GM19395 (cell line): ENCODE measurements around the gene CES4A.

Source experiments
- ATAC-seq: cut with Tn5 transposase; IDR thresholded peaks from one replicate; pipeline ENCODE4 v1.9.1; 2021; ENCODE audit warnings: mild to moderate bottlenecking, moderate library complexity; ENCODE audit not compliant: unreplicated experiment

Gene CES4A

DNA sequence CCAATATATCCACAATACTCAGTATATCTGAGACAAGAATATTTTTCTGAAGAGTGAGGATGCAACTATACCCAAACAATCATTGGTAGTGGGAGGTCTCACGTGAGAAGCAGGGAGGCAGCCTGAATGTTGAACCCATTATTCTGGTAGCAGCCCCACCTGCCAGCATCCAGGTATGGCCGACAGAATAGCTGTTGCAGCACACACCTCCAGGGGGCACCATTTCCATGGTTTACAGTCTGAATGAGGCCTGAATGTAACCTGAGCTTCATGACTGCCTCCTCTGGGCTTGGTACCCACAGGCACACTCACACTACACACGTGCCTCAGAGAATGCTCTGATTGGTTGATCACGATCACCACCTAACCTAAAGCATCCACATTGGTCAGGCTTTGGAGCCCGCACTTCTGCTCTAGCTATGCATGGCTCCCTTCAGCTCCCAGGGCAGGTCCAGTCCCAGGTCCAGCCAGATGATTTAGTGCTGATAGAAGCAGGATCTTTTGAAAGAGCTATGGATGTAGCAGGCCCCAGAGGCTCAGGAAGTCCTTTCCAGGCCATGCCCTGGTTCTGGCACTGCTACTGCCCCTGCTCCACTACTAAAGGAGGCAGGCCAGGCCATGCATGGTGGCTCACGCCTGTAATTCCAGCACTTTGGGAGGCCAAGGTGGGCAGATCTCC is 29.6 kb downstream of the CES4A start:
- ATAC-seq = peak; percentile 84

DNA sequence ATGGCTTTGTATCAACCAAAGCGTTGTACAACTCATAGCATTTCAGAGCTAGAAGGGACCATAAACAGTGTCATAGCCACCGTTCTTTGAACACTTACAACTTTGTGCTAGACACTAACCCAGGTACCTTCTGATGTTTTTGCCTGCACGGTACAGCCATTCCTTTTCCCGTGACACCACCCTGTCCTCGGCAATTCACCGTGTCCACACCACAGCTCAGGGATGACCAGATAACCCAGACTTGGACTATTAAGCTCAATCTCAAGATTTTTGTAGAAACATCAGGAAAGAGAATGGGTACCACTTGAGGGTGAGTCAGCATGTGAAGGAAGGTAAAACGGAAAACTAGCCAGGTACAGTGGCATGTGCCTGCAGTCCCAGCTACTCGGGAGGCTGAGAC is 30.8 kb downstream of the CES4A start:
- no peak for ATAC-seq

DNA sequence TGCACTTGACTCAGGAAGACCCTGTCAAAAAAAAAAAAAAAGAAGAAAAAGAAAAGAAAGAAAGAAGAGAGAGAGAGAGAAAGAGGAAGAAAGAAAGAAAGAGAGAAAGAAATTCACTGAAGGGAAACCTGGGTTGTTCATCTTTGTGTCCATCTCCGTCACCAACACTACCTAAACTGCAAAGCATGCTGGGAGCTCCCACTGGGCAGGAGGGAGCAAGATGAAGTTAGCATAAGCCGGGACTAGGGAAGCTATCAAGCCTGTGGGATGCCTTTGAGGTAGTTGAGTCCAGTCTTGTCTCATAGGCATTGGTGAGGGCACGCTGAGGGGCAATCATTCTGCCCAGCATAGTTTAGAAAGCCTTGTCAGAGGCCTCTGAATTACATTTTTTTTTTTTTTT is 32.9 kb downstream of the CES4A start:
- no peak for ATAC-seq

DNA sequence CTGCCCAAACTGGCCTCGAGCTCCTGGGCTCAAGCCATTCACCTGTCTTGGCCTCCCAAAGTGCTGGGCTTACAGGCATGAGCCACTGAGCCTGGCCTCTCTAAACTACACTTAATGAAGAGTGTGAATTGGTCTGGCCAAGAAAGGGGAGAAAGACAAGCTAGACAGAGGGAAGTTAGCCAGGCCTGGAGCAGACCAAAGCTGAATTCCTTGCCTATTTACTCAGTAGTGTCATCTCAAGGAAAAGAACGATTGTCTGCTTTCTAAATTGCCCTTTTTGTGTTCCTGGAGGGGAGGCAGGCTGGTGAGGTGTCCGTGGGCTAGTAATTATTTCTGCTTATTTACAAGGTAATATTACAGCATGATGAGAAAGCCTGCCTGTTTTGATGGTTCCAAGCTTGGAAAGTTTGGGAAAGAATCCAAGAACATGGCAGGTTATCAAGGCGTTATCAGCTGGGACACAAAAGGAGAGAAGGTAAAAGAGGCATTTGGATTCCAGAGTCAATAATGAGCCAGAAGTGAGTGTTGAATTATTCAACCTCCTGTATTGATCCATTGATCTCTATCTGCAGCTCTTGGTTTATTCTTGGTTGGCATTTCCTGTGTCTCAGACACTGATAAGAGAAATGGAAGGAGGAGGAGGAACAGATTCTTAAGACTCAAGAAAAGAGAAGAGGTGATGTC is 34.3 kb downstream of the CES4A start:
- no peak for ATAC-seq

DNA sequence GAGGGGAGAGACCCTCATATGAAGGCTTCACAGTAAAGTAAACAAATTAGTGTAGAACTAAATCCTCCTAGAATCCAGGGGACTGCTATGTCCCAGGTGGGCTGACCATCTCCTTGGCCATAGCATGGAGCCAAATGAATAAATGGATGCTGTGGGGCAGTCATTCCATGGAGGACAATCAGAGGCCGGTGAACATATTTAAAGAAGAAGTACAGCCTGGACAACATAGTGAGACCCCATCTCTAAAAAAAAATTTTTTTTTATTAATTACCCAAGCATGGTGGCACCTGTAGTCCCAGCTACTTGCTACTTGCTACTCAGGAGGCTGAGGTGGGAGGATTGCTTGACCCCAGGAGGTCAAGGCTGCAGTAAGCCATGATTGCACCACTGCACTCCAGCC is 35.3 kb downstream of the CES4A start:
- ATAC-seq = no peak

DNA sequence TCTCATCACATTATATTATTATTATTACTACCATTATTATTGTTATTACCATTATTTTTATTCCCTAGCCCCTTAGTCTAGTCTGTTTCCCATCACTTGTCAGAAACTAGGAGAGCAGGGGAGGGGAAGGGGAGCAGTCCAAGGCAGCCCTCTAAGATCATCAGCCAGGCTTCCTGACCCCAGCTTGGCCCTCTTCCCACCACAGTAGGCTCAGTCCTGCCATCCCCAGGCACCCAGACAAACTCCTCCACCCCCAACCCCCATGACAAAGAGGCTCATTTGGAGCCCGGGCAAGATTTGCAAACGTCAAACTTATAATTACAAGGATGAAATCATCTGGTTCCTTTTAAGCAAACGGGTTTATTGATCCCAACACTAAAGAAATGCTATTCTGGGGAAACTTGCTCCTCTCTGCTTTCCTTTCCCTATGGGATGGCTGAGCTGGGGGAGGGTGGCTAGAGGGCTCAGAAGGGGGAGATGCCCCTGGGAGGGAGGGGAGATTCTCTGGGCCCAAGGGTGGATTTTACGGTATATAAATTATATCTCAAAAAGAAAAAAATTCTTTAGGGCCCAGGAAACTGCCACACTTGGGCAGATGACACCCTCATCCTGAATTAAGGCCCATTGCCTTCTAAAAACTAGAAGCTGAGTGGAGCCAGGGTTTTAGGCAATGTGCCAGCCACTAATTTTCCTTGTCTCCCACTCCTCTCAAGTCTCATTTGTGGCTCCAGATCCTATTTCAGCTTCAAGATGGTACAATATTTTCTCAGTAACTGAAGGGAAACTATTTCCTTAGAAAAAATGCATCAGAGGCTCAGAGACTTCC is 36.2 kb downstream of the CES4A start:
- ATAC-seq = no peak

DNA sequence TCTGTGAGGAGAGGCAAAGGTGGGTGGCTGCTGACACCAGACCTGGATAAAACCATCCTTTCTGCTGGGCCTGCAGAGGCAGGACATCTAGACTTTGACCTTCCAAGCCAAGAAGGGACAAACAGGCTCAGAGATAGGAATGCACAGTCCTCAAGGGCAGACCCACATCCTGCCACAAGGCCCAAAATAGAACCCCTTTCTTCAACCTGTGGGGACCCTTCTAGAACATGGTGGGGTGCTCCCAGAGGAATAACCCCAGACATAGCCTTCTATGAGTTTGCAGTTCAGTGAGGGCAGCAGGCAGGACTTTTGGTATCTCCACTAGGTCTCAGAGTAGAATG is 36.8 kb downstream of the CES4A start:
- no peak for ATAC-seq

DNA sequence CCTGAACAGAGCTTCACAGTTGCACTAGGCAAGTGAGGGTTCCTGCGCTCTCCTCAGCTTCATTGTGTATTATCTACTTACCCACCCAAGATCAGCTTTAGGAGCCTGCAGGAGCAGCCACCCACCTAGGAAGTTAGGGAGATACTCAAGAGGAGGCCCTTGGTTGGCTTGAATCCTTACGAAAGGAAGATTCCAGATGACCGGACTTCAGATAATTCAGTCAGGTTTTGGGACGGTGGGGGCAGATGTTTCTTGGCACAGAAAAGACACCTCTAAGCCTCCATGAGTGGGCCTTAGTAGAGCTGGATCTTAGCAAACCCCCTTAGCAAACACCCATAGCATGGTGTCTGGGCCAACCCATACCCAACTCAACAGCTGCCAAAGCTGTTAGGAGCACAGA is 38.2 kb downstream of the CES4A start:
- no peak for ATAC-seq

DNA sequence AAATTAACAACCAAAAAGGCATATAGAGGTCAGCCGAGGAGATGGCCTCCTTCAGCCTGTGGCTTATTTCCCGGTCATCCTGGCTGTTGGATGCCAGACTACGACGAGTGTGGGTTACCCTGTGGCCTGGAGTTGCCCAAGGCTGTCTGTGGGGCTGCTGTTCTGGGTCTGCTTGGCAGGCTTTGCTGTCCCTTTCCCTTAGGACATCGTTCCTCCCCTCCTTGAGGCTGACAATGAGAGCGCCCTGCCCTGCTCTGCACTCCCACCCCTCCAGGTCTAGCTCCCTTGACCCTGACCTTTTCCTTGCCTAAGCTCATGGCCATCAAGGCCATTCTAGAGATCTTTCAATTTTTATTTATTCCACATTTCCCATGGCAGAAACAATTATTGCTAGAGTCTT is 38.7 kb downstream of the CES4A start:
- no peak for ATAC-seq

DNA sequence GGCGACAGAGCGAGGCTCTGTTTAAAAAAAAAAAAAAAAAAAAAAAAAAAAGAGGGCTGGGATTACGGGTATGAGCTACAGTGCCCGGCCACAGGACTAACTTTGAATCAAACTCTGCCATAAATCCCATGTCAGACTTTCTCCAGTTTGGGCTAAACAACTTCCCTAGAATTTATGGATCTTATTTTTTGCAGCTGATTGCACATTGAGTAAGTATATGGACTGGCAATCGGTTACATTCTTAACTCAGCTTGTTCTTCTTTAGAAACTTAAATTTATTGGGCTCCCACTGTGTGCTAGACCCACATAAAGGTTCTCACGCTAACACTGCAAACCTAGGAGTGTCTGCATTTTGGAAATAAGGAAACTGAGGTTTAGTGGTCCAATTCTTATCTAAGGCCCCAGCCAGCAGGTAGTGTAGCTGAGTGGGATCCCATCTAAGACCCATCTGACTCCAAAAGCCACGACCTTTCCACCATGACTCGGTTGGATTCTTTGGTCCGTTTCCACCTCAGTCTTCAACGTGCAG is 39.8 kb downstream of the CES4A start:
- ATAC-seq = no peak

DNA sequence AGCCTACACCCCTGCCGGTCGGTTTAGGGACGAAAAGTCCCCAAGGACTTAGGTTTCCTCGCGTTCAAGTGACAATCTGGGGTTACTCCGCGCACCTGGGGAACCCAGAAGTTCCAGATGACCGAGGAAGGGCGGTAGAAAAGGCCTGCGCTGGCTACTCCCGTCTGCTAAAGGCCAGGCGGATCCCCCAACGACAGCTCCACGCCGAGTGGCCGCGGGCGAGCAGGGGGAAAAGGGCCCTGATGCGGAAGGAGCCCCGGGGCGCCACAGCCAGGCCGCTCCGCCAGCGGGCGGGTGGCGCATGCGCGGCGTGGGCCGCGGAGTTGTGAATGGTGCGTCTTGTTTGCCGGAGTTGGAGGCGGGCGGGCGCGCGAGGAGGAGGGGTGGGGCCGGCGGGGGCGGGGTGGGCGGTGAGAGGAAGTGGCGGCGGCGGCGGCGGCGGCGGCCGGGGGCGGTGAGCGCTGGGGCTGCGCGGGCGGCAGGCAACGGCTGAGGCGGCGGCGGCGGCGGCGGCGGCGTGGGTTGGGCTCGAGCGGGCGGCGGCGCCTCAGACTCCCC is 40.4 kb downstream of the CES4A start, which contains the start of gene CBFB:
Gene CBFB, plus strand, starts transcription at position 454 of the 558 bp plus-strand sequence. CDS start 259 bp downstream, outside the sequence.
- peak; percentile 78 for ATAC-seq

DNA sequence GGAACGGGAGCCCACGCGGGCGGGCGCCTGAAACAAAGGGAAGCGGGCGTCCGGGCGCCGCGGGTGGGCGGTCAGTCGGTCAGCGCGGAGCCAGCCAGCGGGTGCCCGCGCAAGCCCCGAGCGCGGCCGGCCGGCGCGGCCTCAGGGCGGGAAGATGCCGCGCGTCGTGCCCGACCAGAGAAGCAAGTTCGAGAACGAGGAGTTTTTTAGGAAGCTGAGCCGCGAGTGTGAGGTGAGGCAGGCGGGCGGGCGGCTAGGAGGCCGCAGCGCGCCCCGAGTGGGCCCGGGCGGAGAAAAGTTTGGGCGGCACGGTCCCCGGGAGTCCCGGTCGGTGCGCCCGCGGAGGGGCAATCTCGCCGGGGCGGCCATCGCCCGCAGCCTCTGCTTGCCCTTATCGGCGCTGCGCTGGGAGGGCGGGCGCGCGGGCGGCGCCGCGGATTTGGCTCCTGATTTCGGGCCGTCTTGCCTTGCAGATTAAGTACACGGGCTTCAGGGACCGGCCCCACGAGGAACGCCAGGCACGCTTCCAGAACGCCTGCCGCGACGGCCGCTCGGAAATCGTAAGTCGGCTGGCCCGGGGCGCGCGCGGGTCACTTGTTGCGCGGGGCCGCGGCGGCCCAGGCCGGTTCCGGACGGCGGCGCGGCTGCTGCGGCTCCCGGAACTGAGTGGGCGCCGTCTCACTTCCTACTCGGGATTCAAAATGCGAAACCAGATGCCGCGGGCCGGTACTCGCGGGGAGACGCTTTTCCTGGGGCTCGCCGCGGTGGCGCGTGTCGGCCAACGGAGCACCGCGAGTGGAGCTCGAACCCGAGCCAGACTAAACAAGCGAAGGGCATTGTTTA is 41.1 kb downstream of the CES4A start:
- ATAC-seq = peak; percentile 41

DNA sequence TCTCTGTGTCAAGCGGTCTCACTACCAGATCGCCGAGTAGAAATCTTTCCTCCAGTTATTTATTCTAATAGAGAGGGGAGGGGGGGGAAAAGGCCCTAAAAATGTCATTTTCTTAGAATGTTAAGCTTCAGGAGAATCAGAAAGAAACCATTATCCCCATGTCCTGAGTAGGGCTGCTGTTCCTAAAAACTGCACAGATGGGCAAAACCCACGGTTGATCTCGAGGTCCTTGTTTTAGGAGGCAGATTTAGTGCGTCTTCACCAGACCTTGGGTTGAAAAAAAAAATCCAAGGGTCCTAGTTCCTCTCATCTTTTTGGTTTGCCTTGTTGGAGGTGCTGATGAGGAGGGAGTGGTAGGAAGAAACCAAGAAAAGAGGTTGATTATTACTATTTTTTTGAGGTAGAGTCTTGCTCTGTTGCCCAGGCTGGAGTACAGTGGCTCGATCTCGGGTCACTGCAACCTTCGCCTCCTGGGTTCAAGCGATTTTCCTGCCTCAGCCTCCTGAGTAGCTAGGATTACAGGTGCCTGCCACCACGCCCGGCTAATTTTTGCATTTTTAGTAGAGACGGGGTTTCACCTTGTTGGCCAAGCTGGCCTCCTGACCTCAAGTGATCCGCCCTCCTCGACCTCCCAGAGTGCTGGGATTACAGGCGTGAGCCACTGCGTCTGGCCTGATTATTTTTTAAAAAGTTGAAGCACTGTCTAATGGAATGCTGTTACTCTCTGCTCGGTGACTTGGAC is 42.0 kb downstream of the CES4A start:
- ATAC-seq = no peak

DNA sequence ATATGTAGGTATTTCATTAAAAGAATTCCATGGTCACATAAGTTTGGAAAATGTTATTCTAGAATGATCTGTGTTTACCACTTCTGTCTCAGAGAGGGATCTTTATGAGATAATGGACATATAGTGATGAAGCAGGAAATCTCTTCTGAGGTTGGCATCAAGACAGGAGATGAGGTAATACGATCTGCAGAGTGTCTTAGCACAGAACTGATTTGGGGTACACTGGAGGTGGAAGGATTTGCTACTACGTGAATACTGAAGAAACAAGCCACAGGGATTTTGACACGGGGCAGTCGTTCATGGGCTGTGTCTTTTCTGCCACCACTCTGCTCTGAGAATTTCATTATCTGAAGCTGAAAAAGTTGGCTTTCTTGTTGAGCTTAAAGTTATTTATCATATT is 46.1 kb downstream of the CES4A start:
- no peak for ATAC-seq

DNA sequence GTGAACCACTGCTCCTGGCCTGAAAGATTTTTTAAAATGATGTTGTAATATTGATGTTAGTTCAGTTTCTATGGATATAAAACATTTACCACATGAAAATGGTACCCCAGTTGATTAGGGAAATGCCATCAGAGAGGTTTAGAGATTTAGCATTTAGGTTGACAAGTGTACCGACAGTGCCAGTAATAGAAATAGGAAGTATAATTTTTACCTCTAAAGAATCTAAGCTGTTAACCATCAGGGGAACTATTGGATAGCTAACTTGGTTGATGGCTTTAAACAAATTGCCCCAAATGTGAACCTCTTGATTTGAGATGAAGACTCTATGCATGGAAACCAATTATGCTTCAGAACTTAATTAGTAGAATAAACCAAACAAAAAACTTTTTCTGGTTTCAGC is 47.0 kb downstream of the CES4A start:
- no peak for ATAC-seq

DNA sequence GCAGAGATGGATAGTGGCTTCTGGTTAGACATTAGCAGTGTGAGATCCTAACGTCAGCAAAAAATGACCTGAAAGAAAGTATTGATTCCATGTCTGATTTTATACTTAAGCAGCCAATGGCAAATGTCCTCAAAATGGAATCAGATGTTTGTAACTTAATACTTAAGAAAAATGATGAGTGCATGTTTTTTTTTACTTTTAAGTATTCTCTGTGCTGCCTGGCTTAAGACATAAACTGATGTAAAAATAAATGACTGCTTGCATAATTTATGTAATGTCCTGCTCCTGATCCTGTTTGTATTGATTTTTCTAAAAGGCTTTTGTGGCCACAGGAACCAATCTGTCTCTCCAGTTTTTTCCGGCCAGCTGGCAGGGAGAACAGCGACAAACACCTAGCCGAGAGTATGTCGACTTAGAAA is 47.9 kb downstream of the CES4A start:
- ATAC-seq = no peak

DNA sequence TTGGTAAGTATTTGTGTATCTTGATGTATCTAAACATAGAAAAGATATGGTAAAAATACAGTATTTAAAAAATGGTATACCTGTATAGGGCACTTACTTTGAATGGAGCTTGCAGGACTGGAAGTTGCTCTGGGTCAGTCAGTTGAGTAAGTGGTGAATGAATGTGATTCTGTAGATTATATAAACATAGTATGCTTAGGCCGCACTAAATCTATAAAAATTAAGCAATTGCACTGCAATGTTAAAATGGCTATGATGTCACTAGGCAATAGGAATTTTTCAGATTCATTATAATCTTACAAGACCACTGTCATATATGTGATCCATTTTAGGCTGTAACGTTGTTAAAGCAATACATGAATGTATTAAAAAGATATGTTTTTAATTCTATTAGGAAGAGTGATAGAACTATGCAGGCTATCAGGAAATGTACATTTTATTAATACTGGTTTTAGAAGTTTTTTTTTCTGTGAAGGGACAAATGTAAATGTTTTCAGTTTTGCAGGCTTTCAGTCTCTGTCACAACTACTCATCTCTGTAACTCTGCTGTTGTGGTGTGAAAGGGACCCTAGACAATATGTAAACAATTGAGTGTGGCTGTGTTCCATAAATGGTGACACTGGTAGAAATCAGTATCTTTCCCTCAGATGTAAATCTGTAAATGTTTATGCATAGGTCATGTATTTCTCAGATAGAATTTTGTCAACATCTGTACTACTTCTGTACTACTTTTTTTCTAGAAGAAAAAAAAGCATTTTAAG is 51.1 kb downstream of the CES4A start:
- ATAC-seq = peak; percentile 65

DNA sequence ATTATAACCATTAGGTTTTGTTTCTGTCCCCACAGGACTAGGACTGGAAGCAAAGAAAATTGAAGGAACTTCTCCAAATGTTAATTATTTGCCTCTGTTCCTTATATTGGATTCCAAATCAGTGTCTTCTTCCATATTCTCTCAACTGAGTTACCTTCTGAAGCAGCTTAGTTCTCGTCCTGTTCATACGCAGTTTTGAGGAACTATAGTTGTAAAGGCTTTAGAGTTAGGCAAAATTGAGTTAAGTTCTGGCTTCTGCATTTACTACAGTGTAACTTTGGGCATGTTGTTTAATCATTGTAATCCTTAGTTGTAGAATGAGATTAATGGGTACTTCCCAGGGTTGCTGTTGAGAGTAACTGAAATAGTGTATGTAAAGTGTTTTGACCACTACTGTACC is 51.8 kb downstream of the CES4A start:
- ATAC-seq = no peak

DNA sequence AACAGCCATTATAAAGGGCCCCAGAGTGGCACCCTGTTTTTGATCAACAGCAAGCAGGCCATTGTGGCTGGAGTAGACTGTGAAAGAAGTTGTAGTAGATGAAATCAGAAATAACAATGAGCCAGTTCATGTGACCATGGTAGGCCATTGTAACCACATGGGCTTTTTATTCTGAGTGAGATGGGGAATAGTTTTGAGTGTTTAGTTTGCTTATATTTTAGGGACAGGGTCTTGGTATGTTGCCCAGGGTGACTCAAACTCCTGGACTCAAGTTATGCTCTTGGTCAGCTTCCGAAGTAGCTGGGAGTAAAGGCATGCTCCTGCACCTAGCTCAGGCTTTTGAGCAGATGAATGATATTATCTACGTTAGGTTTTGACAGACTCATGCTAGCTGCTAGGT is 52.5 kb downstream of the CES4A start:
- no peak for ATAC-seq
